ENCODE measurements around the gene SLCO4A1.

The SLCO4A1 gene

DNA sequence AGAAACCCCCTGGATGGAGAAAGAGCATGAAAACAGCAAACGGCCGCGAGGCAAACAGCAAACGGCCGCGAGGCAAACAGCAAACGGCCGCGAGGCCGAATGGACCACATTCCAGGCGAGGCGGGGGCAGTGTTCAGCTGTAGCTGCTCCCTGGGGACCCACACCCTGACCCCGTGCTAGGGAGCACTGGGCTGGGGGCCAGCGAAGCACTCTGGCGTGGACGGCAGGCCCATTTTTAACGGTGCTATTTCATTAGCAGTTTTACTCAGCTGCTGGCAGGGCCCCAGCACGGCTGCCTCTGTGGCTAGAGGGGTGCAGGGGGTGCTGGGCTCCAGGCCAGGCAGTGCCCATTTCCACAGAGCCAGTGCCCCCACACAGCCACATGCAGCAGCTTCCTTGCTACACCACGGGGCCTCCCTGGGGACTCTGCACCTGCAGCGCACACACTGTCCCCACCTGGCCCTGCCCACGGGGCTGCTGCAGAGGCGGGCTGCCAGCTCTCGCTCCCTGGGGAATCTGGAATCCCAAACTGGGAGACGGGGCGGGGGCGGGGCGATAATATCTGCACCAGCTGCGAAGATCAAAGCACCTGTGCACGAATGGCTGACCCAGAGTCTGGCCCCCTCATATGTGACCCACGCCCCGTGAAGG lies 35.6 kb upstream of the SLCO4A1 start:
- no peak for DNase-seq

GRCh38 chr20:62607366-62608217 lies 34.7 kb upstream of the SLCO4A1 start:
- no peak for DNase-seq

DNA sequence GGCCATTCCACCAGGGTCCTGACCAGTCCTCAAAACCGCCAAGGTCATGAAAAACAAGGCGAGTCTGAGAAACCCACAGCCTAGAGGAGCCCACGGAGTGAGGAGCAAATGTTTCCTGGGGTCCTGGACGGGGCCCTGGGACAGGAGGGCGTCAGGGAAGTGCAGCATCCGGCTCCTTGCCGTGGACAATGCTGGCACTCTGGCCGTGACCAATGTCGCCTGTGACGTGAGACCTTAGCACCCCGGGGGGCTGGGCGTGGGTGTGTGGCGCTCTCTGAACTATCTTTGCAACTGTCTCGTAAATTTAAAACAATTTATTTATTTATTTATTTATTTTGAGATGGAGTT lies 34.1 kb upstream of the SLCO4A1 start:
- no peak for DNase-seq

GRCh38 chr20:62609279-62609720 lies 33.0 kb upstream of the SLCO4A1 start:
- no peak for DNase-seq

DNA sequence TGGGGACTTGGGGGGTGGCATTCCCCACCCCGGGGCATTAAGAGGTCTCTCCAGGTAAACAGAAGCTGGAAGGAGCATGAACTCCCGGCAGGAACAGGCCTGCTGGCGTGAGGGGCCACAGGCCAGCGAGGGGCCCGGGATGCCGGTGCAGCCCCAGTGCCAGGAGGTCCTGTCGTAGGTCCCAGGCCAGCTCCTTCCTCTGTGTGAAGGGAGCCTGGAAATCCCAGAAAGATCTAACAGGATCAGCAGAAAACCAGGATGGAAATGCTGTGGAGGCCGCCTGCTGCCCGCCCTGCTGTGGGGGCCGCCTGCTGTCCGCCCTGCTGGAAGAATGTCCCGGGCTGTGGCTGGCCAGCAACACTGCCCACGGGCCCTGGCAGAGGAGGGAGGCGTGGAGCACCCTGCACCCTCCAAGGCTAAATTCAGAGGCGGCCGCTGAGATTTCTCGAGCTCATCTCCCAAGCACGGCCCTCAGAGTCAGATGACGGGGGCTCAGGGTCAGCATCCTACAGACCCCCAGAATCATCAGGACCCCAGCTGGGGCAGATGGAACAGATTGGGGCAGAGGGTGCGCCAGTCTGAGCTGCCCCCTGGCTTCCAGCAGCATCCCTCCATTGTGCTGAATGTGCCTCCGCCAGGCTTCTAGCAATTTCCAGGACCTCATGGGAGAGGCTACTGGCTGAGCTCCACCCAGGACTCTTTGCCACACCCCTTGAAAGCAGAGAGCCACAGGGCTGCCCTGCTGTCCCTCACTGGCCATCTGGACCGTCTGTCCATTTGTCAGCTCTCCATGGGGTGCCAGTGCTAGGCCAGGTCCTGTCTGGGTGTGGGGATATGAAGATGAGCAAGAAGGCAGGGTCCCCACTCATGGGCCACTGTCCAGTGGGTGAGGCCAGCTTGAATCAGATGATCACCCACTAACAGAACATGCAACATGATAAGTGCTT lies 32.2 kb upstream of the SLCO4A1 start:
- DNase-seq, result no peak

- no peak for DNase-seq
Observed at GRCh38 chr20:62611012-62611411, 31.3 kb upstream of the SLCO4A1 start.

GRCh38 chr20:62611819-62612218 lies 30.5 kb upstream of the SLCO4A1 start:
- DNase-seq, result no peak

GRCh38 chr20:62614085-62614960 lies 28.0 kb upstream of the SLCO4A1 start:
- DNase-seq, result no peak

- no peak for DNase-seq
Observed at GRCh38 chr20:62614961-62615680, 27.2 kb upstream of the SLCO4A1 start.

DNA sequence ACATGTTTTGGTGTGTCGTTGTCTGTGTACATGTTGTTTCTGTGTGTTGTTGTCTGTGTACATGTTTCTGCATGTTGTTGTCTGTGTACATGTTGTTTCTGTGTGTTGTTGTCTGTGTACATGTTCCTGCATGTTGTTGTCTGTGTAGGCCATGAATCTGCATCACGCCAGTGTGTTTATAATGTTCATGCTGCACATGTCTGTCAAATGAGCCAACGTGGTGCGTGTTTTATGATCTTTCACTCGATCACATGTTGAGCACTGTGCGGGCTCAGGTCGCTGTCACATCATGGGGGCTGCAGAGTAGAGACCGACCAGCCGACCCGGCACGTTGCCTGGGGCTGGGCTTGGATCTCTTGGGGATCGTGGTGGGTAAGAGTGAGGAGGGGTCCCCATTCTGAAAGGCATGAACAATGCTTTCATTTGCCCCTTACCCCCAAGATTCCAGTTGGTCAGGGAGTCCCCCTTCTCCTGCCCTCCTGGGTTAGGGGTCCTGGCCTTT lies 26.5 kb upstream of the SLCO4A1 start:
- DNase-seq, result no peak

- DNase-seq, result peak; percentile 23
Observed at GRCh38 chr20:62616728-62617621, 25.3 kb upstream of the SLCO4A1 start.

- DNase-seq, result no peak
Observed at GRCh38 chr20:62617711-62618483, 24.4 kb upstream of the SLCO4A1 start.

- no peak for DNase-seq
Observed at GRCh38 chr20:62618611-62619529, 23.4 kb upstream of the SLCO4A1 start.

DNA sequence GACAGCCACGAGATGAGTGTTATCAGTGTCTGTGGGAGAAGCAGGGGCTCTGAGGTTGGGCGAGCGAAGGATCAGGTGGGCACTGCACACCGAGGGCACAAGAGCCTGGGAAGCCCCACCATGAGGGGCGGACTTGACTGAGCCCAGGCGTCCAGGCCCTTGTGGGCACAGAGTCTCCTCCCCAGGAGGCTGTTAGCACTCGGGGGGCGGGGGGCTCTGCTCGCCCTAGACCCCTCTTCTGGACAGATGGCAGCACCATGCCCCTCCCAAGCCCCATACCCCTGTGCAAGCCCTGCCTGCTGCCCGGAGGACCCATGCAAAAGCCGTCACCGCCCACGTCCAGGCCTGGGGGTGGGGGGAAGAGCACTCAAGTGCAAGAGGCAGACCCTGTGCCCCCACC lies 21.7 kb upstream of the SLCO4A1 start:
- no peak for DNase-seq

- no peak for DNase-seq
Observed at GRCh38 chr20:62621251-62622110, 20.8 kb upstream of the SLCO4A1 start.

GRCh38 chr20:62622178-62622876 lies 20.0 kb upstream of the SLCO4A1 start:
- DNase-seq, result no peak

Measured in GOT3 (cell line).